H1 (cell line): ENCODE results near the gene PRKAA2. TPM values are rescaled to one million over a fixed set of nuclear protein-coding genes. Genes with fewer than 3 reads are reported as not detected.

Experiments used
- polyA plus RNA-seq, 7 experiments: library from polyadenylated mRNA; depleted of rRNA in 3 of 7; stranded (reverse) in 5 of 7; unstranded in 2 of 7; fragments of >200 nt in 5 of 7; fragments of 200-250 nt in 2 of 7; gene quantifications; 1 replicate in 5 of 7; 2 replicates in 1 of 7; 4 replicates in 1 of 7; pipeline versions ENCODE4 v1.2.1 to v1.2.3, GENCODE V29; 2011 to 2013; ENCODE audit warnings: missing spikeins in 2 of 7, mixed read lengths in 2 of 7
- small RNA-seq: library from polyadenylated mRNA; stranded (forward); fragments of <200 nt; extraction: miRNeasy Mini kit (QIAGEN cat#:217004); gene quantifications from one replicate; pipeline ENCODE3, GENCODE V24; 2013; ENCODE audit not compliant: insufficient read depth
- total RNA-seq: library from RNA; stranded (reverse); fragmentation: NEBNext Ultra II Directional; extraction: Animal tissue kit (Norgen Biotek cat#: 25700); gene quantifications from 2 replicates; pipeline ENCODE4 v1.2.1, GENCODE V29; 2021

The PRKAA2 gene
- total and polyA plus RNA-seq, 2 of the 8 experiments (the other 6 are each of a cell fraction or from before 2014, with no cell fraction given) = 2.6 to 6.4 TPM

Small RNA genes within 50 kb of the gene (small RNA-seq; reads per million reads assigned to genes)
- gene AC099789.1 = not detected

Other genes starting within 250 kb of the PRKAA2 start
- 30.6 and 33.2 TPM in 2 replicates for gene PLPP3, start 65.8 kb upstream of the PRKAA2 start, total RNA-seq
- gene PLPP3, start 65.8 kb upstream of the PRKAA2 start, polyA plus RNA-seq (2011; rRNA removed) = 40.4 and 42.0 TPM in 2 replicates
- gene FYB2, start 174.1 kb downstream of the PRKAA2 start, total RNA-seq = 0.11 and 0.21 TPM in 2 replicates
- gene FYB2, start 174.1 kb downstream of the PRKAA2 start, polyA plus RNA-seq (2011; rRNA removed) = 0.08 and 0.17 TPM in 2 replicates
- not detected in 2 replicates for gene C8A, start 209.5 kb downstream of the PRKAA2 start, total RNA-seq
- gene C8A, start 209.5 kb downstream of the PRKAA2 start, polyA plus RNA-seq (2011; rRNA removed) = not detected in 2 replicates